HG03432 (cell line): ENCODE results near the gene CCT6A.
"Not testable (repeated sequence)": the region's sequence is repeated elsewhere in the genome, so short reads cannot be mapped to it uniquely, and the experiment has no call there.

ENCODE experiments used
- ATAC-seq: cut with Tn5 transposase; IDR thresholded peaks from one replicate; pipeline ENCODE4 v1.9.1; 2021; ENCODE audit warnings: mild to moderate bottlenecking, moderate library complexity; ENCODE audit not compliant: unreplicated experiment

CCT6A gene

DNA sequence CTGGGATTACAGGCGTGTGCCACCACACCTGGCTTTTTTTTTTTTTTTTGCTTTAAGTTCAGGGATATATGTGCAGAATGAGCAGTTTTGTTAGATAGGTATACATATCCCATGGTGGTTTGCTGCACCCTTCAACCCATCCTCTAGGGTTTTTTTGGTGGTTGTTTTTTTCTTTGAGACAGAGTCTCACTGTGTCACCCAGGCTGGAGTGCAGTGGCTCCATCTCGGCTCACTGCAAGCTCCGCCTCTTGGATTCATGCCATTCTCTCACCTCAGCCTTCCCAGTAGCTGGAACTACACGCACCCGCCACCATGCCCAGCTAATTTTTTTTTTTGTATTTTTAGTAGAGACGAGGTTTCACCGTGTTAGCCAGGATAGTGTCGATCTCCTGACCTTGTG, 2.8 kb upstream of the CCT6A start:
- not testable (repeated sequence) for ATAC-seq

DNA sequence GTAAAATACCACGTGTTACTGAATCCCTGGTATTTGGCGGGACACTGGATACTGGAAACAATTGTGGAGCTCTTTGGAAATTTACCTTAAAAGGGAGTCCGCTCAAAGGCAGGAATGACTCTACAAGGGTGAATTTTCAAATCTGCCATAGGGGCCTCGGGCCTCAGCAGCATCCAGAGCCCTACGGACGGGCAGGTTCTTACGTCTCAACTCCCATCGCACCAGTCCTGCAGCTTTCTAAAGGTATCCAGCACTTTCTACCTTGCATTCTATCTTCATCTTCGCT, 569 bp upstream of the CCT6A start:
- ATAC-seq: no peak

DNA sequence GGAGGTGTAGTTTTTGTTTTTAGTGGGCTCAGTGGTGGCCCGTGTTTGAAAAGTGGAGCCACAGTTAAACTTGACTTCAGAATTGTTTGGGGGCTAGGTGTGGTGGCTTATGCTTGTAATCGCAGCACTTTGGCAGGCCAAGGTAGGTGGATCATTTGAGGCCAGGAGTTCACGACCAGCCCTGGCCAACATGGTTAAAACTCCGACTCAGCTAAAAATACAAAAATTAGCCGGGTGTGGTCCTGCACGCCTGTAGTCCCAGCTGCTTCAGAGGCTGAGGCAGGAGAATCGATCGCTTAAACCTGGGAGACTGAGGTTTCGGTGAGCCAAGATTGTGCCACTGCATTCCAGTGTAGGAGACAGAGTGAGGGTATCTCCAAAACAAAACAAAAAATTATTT, 1.8 kb downstream of the CCT6A start:
- ATAC-seq: no peak

DNA sequence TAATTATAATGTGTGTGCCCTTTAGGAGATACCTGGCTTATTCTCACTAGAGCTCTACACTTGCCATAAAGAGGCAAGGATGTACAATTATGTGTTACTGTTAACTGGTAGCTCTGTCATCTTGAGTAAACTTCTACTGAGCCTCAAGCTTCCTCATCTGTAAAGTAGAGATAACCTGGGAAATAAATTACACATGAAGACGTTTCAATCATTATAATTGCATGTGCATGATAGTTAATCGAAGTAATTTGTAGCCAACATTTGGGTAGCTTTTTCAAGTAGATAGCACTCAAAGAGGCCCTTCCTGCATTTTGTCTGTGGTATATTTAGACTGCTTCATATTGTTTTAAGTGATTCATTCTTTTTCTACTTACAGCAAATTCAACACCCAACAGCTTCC, 2.4 kb downstream of the CCT6A start:
- no peak for ATAC-seq

DNA sequence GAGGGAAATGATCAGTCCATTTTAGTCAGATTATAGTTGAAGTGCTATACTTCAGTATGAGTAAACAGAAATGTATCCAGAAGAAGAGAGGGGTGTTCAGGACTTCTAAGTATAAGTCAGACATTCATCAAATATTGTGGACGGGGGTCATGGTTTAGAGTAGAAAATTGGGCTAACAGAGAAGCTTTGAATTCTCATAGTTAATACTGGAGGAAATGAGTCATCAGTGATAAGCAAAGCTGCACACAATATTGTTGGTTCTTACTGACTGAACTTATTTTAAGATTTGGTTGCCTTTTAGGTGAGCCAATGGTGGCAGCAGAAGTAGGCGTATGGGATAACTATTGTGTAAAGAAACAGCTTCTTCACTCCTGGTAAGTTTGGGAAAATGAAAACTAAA, 10.8 kb downstream of the CCT6A start:
- no peak for ATAC-seq

DNA sequence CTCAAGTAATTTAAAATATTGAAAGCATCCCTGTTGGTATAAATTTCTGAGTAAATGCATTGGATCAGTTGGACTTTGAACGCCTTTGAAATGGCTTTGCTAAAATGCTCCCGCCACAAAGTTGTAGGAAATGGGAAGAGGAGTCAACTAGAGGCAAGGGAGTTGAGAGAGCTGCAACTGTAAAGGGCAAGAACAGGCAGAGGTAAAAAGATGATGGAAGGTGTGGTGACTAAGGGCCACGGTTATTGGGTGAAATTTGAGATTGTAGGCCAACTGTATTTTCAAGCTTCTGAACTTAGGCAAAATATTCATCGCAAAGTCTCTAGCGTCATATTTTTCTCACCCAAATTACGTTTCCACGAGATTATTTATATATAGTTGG, 11.9 kb downstream of the CCT6A start:
- ATAC-seq: no peak

DNA sequence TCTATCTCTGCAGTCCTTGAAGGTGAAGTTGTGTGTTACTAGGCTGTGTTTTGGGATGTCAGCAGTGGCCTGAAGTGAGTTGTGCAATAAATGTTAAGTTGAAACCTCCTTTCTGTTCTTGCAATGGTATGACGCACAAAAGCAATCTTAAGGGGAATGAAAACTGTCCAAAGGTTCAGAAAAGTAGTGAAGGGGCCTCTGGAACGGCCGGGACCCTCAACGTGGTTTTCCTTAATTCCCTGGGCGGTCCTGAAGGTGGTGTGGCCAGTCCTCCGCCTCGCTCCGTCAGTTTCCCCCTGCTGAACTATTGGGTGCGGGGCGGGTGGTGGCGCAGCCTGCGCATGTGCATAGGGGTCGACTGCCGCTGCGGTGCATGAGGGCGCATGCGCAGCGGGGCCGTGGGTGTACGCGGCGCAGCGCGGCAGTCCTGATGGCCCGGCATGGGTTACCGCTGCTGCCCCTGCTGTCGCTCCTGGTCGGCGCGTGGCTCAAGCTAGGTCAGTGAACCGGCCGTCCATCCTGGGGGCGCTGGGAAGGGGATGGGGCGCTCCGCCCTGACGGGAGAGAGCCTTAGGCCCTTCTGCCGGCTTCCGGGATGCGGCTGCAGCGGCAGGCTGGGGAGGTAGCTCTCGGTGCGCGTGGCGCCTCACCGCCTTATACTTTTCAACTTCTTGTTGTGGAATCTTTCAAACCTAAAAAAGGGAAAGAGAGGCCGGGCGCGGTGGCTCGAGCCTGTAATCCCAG, 12.5 kb downstream of the CCT6A start, which contains the start of gene SUMF2:
Gene SUMF2, plus strand, starts transcription at position 405 of the 744 bp plus-strand sequence. Its CDS starts 26 bp downstream, at position 431.
- ATAC-seq: peak; percentile 92

DNA sequence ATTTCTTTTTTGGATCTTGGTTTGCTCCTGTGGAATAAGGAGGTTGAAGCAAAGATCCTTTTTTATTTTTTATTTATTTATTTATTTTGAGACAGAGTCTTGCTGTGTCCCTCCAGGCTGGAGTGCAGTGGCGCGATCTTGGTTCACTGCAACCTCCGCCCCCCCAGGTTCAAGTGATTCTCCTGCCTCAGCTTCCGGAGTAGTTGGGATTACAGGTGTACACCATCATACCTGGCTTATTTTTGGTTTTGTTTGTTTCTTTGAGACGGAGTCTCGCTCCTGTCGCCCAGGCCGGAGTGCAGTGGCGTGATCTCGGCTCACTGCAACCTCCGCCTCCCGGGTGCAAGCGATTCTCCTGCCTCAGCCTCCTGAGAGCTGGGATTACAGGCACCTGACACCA, 14.8 kb downstream of the CCT6A start:
- not testable (repeated sequence) for ATAC-seq

DNA sequence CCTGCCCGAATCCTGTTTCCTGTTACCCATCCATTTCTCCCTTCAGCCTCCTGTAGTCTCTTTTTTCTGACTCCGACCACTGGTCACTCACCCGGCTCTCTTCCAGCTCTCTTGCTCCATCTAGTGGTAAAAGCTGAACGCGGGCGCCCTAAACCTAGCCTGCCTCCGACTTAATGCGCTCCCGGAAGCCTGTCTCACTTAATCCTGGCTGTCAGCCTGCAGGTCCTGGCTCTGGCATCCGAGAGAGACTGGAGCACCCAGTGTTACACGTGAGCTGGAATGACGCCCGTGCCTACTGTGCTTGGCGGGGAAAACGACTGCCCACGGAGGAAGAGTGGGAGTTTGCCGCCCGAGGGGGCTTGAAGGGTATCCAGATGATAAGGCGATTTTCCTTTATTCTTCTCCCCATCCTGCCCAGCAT, 22.8 kb downstream of the CCT6A start:
- ATAC-seq: peak; percentile 95

DNA sequence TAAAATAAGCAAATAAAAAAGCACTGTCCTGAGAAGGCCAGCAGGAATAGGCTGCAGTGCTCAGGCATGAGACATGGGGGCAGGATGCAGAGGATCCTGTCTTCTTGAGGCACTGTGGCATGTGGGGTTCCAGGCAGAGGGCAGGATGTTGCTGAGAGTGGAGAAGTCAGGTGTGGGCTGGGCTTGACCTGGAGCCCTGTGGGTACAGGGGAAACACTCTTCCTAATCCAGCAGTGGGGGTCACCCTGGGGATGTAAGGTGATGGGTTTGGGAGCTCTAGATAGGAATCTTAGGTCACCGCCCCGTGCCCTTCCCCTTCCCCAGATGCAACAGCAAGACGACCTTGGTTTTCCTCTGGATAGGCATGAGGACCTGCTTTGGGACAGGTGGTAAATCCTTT, 26.1 kb downstream of the CCT6A start:
- ATAC-seq: no peak

DNA sequence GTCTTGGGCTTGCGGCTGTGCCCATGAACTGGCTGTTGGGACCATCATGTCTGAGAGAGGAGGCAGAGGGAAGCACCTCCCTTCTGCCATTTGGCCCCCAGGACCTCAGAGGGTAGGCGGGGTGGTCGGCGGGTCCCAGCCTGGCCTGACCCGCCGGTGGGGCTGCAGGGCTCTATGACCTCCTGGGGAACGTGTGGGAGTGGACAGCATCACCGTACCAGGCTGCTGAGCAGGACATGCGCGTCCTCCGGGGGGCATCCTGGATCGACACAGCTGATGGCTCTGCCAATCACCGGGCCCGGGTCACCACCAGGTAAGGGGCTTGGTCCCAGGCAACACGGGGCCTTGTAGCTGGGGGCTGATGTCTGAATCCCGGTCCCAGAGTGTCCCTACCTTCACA, 26.6 kb downstream of the CCT6A start:
- ATAC-seq: no peak

DNA sequence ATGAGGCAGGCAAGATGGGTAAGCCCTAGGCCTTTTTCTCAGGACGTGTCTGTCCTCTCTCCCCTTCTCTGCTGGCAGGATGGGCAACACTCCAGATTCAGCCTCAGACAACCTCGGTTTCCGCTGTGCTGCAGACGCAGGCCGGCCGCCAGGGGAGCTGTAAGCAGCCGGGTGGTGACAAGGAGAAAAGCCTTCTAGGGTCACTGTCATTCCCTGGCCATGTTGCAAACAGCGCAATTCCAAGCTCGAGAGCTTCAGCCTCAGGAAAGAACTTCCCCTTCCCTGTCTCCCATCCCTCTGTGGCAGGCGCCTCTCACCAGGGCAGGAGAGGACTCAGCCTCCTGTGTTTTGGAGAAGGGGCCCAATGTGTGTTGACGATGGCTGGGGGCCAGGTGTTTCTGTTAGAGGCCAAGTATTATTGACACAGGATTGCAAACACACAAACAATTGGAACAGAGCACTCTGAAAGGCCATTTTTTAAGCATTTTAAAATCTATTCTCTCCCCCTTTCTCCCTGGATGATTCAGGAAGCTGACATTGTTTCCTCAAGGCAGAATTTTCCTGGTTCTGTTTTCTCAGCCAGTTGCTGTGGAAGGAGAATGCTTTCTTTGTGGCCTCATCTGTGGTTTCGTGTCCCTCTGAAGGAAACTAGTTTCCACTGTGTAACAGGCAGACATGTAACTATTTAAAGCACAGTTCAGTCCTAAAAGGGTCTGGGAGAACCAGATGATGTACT, 28.1 kb downstream of the CCT6A start:
- ATAC-seq: no peak

DNA sequence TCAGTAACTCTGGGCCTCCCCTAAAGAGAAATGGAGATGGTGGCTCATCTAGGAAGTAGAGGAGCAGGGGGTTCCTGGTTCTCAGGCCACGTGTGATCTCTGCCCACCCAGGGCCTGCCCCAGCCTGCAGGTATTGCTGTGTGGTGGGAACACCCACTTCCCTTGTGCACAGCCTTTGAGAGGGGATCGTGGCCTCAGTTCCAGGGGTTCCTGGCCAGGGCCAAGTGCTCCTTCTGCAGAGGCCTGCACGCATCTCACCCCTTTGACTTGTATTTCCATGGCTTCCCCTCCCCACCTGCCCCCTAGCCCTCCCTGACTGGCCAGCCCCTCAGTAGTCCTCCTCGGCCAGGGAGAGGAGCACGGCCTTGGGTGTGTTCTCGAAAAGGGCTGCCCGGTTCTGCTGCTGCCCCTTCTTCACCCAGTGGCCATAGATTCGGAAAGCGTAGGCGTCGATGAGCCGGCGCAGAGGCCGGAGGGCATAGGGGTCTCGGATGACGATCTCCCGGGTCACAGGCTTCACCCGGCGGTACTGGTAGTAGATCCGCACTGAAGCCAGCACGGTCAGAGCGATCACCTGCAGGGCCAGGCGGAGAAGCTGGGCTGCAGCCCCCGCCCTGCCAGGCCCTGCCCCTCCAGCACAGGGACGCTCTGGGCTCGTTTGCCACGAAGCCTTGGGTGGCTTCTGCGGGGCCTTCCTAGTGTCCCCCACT, 29.3 kb downstream of the CCT6A start:
- not testable (repeated sequence) for ATAC-seq

DNA sequence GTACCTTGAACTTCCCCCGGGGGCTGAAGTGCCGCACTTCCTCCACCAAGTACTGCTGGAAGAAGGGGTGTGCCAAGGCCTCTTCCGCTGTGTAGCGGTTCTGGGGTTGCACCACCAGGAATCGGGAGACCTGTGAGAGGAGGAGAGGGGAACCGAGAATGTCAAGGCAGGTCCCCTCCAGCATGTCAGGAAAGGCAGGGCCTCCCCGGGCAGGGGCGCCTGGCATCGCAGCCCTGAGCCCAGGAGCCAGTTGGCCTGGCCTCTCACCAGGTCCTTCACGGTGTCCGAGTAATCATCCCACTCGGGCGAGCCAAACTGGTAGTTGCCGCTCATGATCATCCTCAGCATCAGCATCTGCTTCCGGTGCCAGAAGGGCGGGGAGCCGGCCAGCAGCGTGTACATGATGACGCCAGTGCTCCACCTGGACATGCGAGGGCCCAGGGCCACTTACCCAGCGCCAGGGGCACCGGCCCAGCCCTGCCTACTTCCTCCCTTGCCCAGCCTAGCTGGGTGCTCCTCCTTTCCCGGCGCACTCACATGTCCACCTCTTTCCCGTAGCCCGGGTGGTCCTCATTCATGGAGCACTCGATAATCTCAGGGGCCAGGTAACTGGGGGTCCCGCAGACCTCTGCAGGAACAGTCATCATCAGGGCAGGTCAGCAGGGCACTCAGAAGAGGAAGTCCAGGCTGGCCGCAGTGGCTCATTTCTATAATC, 30.2 kb downstream of the CCT6A start:
- no peak for ATAC-seq

DNA sequence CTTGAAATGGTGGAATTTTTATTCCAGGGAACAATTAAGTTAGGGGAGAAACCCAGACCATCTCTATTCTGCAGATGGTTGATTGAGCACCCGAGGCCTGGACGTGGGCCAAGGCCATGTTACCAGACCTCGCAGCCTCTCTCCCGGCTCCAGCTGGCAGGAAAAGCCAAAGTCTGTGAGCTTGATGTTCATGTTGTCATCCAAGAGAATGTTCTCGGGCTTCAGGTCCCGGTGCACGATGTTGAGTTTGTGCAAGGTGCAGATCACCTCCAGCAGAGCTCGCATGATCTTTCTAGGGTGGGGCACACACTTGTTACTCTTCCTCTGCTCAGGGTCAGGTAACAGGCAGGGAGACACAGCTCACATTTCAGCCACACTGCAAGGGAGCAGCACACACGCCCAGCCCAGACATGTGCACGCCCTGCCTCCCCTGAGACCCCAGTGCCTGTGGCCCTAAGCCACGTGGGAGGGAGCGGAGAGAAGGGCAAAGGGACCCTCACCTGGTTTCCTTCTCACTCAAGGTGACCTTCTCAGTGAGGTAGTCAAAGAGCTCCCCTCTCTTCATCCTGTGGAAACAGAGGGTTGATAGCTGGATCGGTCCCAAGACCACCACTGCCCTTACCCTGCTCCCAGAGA, 31.7 kb downstream of the CCT6A start:
- ATAC-seq: no peak

DNA sequence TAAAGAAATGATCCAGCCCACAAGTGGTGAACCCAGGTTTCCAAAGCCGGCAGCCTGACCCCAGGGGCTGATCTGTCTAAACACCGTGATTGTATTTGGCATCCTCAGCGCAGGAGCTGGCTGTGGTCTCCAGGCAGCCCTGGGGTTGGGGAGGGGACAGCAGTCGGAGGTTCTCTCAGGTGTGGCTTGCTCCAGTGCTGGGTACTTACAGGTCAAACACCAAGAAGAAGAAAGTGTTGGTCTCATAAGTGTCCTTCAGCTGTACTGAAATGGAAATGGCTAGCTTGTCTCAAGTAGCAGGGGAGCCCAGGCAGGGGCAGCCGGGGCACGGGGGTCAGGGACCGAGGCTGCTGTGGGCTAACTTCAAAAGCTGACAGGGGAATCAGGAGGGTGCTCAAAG, 35.2 kb downstream of the CCT6A start:
- ATAC-seq: no peak

DNA sequence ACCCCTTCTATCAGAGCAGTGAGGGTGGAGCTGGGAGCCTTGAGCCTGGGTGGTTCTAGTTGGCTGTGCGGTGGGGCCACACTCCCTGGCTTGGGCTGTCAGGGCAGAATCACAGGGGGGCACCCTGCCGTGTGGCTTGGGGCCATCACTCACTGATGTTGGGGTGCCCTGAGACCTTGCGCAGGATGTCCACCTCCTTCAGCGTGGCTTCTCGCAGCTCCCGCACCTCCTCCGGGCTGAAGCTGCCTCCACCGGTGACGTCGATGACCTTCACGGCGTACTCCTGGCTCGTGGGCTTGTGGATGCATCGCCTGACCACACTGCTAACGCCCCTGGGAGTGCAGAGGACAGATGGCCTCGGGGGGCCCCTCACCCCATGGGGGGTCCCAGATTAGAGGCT, 35.9 kb downstream of the CCT6A start:
- ATAC-seq: no peak

DNA sequence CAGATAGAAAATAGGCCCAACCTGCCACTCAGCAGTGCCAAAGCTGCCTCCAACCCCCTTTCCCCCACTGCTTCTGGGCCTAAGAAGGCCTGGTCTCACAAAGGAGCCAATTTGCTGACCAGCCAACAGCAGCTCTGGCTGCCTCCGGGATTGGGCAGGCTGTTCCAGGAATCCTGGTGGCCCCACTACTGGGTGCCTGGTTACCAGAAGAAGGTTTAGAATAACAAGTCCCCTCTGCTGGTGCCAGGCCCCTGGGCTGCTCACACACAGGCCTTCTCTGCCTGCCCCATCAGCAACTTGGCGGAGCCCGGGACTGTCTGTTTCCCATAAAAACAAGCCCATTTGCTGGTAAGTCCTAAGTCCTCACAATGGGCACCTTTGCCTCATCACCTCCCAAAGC, 40.0 kb downstream of the CCT6A start:
- no peak for ATAC-seq

DNA sequence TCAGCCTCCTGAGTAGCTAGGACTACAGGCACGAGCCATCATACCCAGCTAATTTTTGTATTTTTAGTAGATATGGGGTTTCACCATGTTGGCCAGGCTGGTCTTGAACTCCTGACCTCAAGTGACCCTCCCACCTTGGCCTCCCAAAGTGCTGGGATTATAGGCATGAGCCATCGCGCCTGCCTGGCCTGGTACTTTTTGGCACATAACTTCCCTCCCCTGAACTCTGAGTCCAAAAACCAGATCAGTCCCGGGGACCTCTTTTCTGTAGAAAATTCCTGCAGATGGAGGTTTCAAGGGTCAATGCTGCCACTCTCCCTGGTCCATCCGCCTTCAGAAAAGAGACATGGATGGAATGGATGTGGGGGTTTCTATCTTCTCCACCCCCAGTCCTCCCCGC, 40.8 kb downstream of the CCT6A start:
- not testable (repeated sequence) for ATAC-seq

DNA sequence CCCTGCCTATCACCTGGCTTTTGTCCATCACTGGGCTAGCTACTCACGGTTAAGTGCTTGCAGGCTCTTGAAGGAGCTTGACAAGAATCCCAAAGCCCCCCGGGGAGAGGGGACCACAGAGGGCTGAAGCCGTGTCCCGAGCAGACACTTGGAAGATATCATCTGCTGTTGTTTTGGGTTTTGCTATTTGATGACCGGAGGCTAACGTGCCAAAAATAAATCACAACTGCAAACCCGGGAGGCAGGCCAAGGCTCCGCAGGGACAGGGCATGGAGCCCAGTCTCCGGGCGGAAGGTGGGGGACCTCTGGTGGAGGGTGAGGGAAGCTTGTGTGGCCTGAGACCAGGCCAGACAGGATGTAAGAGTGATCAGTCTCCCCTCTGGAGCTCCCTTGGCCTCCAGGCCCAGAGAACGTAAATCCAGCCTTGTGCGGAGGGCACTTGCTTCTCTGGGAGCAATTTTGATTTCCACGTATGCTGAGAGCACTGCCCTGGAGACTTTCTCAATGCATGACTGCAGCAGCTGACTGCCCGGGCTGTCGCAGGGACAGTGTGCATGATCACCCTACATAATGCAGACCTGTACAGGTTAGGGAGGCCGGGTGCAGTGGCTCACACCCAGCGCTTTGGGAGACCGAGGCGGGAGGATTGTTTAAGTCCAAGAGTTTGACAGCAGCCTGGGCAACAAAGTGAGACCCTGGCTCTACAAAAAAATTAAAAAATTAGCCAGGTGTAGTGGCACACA, 41.4 kb downstream of the CCT6A start, which contains the start of gene PHKG1:
Gene PHKG1, minus strand, starts transcription at position 164 of the 743 bp plus-strand sequence. CDS start 4,011 bp downstream, outside the sequence.
- no peak for ATAC-seq
